ENCODE results near the gene VRK2.
"Not testable (repeated sequence)": the region's sequence is repeated elsewhere in the genome, so short reads cannot be mapped to it uniquely, and the experiment has no call there.

Gene VRK2

DNA sequence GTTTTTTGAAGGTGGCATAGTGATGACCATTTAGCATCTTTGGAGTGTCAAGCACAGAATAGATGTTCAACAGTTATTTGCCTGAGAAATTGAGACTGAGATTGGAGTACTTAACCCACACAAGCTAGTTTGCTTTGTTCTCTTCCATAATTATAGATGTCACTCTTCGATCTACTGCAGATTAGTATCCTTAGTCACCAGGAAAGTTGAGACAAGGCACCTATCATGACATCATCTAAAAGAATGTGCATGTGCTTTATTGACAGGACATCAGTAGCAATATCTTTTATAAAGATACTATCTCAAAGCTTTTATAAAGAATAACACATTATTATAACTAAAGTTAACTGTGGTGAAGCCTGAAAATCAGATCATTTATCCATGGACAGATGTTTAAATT lies 6.4 kb downstream of the VRK2 start:
- in situ Hi-C loops (cut with HindIII; ENCODE audit: low sequenced_read_pairs) = no loop called here

DNA sequence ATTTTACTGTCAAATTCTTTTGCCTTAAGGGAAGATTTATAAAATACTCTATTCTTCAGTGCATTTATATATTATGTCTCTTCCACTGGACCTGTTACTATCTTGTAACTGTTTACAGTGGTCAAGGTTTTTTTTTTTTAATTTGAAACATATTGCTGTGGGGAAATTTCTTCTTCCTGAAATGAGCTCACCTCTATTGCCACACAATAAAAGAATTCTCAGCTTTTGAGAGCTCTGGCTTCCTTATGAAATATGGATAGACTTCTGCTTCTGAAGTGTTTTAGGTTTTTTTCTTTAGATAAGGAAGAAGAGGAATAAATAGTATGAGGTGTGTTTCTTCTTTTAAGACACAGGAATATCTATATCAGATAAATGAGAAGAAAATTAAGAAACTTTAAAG lies 7.7 kb downstream of the VRK2 start:
- in situ Hi-C loops (cut with HindIII; ENCODE audit: low sequenced_read_pairs) = no loop called here

DNA sequence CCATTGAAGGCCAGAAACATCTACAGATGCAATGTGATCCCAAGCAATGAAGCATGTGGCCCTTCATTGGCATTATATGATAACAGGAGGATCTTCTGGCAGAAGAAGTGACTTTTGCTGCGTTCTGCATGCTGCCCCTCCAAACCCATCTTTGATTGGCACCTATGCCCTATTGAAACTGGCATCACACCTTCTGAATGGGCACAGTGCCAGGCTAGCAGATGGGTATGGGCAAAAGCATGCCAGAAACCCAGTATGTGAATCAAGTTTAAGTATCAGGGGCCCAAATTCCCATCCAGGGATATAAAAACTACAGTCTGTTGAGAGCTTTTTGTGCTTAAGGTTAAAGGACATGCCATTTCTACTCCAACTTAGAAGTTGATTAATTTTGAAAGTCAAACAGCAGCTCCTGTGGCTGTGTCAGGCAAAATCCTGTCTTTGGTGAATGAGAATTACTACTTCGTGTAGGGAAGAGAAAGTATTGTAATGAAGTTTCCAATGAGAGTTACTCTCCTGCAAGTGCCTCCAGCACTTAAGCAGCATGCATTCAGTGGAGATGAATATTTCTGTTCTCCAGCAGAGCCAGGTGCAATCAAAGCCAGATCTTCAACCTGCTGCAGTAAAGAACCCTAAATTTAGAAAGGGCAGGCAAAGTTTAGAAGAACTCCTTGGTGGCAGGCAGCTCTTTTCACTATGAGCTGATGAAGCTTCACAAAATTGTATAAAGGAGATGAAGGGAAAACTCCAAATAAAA lies 8.6 kb downstream of the VRK2 start:
- in situ Hi-C loops (cut with HindIII; ENCODE audit: low sequenced_read_pairs) = no loop called here

DNA sequence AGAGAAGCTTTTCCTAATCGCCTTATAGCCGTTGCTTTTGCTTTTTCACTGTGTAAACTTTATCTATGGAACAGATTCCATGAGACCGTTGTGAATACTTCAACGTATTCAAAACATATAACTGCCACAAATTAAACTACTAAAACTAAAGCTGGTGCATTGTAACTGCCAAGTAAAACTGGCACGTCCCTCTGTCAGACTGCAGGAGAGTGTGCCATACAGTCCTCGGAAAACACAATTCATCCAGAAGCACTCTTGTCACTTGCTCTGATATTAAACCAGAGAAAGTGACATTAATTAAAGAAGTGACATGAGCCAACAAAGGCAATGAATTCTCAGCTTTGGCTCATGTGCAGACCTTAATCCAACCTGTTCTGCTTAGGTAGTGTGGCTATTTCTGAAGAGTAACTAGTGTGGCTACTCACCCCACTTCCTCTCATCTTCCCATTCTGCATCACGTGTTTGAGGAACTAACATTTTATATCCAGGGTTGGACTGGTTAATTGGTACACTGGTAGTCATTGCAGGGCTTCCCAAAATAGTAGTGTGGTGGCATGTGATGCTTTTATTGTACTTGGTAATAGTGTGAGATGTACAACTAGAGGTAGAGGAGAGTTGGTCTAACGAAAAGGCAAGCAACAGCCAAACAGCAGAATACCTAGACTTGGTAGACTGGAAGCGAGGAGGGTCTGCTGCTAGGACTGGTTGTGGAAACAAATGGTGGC lies 9.7 kb downstream of the VRK2 start:
- in situ Hi-C loops (cut with HindIII; ENCODE audit: low sequenced_read_pairs) = no loop called here

DNA sequence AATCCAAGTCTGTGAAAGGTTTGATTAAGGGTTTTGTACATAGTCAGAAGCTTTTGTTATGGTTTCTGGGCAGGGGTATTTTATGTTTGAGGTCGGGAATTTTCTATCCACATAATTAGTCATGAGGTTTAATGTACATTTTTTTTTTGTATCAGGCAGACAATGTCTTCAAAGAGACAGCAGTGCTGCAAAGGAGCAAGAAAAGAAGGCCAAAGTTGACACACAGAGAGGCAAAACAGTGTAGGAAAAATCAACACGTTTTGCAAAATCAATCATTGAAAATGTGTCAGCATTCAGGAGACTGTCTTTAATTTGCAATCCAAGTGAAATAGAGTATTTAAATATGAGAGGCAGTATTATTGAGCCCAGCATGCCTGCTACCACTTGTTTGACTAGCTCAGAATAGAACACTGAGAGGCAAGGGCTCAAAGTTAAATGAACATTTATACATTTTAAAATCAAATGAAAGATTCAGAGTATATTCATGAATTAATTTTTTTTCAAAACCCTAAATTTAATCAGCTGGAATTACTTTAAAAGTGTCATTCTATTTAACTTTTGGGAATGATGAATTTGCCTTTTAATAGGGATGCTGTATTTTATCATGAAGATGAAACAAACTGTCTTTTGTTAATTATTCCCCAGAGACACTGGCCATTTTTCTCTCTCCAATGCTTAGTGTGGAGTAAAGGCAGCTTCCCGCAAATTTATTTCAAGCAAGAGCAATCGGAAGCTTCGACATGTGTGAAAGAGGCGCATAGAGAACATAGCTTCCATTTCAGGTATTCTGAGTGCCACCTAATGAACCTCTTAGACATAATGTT lies 11.3 kb downstream of the VRK2 start:
- in situ Hi-C loops (cut with HindIII; ENCODE audit: low sequenced_read_pairs) = no loop called here

DNA sequence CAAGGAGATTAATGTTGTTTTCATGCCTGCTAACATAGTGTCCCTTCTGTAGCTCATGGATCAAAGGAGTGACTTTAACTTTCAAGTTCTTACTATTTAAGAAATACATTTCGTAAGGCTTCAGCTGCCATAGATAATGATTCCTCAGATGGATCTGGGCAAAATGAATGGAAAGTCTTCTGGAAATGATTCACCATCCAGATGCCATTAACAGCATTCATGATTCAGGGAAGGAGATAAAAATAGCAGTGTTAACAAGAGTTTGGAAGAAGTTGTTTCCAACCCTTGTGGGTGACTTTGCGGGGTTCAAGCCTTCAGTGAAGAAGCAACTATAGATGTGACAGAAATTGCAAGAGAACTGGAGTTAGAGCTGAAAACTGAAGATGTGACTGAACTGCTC lies 17.0 kb downstream of the VRK2 start:
- in situ Hi-C loops (cut with HindIII; ENCODE audit: low sequenced_read_pairs) = no loop called here

DNA sequence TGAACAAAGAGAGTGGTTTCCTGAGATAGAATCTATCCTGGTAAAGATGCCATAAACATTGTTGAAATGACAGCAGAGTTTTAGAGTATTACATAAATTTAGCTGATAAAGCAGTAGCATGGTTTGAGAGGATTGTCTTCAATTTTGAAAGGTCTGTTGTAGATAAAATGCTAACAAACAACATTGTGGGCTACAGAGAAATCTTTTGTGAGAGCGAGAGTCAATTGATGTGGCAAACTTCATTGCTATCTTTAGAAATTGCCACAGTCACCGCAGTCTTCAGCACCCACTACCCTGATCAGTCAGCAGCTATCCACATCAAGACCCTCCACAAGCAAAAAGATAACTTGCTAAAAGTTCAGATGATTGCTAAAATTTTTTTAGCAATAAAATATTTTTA lies 17.5 kb downstream of the VRK2 start:
- in situ Hi-C loops (cut with HindIII; ENCODE audit: low sequenced_read_pairs) = no loop called here

DNA sequence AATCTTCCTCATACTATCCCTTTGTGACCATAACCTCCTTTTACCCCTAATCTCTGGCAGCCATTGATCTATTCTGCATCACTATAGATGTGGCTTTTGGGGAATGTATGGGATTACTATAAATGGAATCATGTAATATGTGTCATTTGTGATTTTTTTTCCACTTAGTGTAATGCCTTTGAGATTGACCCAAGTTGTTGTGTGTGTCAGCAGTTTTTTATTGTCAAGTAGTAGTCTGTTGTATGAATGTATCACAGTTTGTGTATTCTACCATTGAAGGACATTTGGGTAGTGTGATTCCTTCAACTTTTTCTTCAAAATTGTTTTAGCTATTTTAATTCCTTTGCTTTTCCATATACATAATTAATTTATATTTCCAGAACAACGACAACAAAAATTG lies 18.6 kb downstream of the VRK2 start:
- in situ Hi-C loops (cut with HindIII; ENCODE audit: low sequenced_read_pairs) = no loop called here

DNA sequence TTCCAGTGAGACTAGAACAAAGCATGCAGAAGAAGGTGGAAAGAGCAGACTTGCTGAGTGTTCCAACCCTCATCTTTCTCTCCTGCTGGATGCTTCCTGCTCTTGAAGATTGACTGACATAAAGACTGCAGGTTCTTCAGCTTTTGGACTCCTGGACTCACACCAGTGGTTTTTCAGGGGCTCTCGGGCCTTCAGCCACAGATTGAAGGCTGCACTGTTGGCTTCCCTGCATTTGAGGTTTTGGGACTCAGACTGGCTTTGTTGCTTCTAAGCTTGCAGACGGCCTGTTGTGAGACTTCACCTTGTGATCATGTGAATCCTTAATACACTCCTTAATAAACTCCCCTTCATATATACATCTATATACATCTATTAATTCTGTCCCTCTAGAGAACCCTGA lies 20.4 kb downstream of the VRK2 start:
- in situ Hi-C loops (cut with HindIII; ENCODE audit: low sequenced_read_pairs) = no loop called here

DNA sequence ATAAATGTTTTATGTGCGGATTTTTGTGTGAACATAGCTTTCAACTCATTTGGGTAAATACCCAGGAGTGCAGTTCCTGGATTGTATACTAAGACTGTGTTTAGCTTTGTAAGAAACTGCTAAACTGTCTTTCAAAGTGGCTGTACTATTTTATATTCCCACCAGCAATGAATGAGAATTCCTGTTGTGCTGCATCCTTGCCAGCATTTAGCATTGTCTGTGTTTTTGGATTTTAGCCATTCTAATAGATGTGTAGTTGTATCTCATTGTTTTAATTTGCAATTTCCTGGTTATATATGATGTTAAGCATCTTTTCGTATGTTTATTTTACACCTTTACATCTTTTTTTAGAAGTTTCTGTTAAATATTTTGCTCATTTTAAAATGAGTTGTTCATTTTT lies 24.2 kb downstream of the VRK2 start:
- in situ Hi-C loops (cut with HindIII; ENCODE audit: low sequenced_read_pairs) = no loop called here

DNA sequence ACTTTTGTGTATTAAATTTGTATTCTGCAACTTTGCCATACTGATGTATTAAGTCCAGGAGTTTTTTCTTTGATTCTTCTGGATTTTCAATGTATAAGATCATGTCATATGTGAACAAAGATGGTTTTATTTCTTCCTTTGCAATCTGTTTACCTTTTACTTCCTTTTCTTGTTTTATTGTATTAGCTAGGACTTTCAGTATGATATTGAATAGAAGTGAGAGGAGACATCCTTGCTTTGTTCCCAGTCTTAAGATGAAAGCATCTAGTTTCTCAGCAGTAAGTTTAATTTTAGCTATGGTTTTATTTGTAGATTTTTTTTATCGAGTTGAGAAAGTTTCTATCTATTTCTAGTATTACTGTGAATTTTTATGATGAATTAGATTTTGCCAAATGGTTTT lies 25.5 kb downstream of the VRK2 start:
- in situ Hi-C loops (cut with HindIII; ENCODE audit: low sequenced_read_pairs) = no loop called here

DNA sequence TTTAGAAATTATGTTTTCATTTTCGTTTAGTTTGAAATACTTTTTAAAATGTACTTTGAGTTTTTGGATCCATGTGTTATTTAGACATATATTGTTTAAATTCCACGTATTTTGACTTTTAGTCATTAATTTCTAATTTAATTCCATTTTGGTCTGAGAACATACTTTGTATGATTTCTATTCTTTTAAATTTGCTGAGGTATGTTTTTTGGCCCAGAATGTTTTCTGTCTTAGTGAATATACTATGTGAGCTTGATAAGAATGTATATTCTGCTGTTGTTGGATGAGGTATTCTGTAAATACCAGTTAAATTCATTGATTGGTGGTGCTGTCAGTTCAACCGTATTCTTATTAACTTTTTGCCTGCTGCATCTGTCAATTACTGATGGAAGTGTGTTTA lies 26.4 kb downstream of the VRK2 start:
- in situ Hi-C loops (cut with HindIII; ENCODE audit: low sequenced_read_pairs) = no loop called here

DNA sequence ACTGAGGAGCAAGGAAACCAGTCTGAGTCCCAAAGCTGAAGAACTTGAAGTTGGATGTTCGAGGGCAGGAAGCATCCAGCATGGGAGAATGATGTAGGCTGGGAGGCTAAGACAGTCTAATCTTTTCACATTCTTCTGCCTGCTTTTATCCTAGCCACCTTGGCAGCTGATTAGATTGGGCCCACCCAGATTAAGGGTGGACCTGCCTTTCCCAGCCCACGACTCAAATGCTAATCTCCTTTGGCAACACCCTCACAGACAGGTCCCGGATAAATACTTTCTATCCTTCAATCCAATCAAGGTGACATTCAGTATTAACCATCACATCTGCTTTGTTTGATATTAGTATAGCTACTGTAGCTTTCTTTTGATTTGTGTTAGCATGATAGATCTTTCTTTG lies 27.1 kb downstream of the VRK2 start:
- in situ Hi-C loops (cut with HindIII; ENCODE audit: low sequenced_read_pairs) = no loop called here

DNA sequence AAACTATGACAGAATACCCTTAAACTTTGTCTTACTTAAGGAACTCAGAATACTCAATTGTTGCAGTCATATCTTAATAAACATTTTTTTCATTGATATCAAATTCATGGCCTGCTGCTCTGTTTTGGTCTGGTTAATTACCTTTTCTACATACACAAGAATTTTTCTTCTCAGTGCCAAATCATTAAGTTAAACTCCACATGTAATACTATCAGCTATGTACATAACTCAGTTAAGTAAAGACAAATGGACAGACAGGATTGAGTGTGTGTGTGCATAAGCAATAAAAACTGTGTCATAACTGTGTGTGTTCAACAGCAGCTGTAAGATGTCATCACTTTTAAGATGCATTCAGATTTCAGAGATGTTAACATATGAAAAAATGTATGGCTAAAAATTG lies 34.4 kb downstream of the VRK2 start:
- in situ Hi-C loops (cut with HindIII; ENCODE audit: low sequenced_read_pairs) = no loop called here

DNA sequence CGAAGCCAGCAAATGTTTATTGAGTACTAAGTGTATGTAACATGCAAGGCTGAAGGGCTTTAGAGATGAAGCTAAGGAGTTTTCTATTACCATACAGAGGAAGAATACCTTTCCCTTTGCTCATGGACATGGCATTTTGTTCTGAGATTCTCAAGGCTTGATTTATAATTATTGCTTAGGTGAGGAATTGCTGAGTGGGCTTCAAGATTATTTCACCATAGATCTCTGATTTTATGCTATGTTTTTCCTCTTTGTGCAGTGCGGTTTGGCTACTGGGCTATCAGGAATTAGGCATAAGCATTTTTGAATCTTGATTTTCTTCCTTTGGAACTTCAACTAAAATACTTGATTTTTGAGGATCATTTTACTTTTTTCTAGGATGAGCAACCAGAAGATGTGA lies 42.5 kb downstream of the VRK2 start:
- in situ Hi-C loops (cut with HindIII; ENCODE audit: low sequenced_read_pairs) = no loop called here

DNA sequence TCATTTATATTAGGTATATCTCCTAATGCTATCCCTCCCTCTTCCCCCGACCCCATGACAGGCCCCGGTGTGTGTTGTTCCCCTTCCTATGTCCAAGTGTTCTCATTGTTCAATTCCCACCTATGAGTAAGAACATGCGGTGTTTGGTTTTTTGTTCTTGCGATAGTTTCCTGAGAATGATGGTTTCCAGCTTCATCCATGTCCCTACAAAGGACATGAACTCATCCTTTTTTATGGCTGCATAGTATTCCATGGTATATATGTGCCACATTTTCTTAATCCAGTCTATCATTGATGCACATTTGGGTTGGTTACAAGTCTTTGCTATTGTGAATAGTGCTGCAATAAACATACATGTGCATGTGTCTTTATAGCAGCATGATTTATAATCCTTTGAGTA lies 46.2 kb downstream of the VRK2 start:
- in situ Hi-C loops (cut with HindIII; ENCODE audit: low sequenced_read_pairs) = not testable (repeated sequence)

DNA sequence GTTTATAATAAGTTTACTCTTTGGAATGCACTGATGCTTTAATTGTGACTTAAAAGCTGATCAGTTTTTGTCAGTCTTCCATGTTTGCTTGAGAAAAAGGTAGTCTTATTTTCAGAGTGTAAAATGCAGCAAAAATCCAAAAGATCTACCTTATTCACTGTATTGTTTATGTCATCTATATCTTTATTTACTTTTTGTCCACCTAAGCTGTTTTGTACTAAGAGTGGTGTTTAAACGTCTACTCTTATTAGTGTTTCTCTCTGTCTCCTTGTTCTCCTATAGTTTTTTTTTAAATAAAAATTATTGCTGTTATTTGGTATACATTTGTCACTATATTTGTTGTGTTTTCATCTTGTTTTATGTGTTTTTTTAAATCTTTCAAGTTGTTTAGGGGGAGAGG lies 50.4 kb downstream of the VRK2 start:
- in situ Hi-C loops (cut with HindIII; ENCODE audit: low sequenced_read_pairs) = no loop called here

DNA sequence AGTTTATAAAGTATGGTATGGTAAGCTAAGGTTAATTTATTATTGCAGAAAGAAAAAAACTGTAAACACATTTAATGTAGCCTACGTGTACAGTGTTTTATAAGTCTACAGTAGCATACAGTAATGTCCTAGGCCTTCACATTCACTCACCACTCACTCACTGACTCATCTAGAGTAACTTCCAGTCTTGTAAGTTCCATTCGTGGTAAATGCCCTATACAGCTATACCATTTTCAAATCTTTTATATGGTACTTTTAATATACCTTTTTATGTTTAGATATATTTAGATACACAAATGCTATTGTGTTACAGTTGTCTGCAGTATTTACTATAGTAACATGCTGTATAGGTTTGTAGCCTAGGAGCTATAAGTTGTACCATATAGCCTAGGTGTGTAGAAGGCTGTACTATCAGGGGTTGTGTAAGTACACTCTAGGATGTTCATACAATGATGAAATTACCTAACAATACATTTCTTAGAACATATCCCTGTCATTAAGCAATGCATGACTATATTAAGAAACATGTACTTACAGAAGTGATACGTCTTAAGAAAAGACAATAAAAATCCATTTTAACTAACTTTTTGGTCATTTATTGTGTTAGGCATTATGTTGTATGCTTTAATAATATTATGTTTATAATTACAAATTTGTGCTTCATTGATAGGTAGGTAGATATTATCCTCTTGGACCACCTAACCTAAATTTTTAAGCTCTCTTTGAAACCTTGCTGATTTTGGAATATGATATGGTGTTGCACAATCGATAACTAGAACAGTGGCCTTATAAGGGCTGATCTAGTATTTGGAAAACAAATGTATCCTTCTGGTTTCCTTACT lies 51.9 kb downstream of the VRK2 start:
- in situ Hi-C loops (cut with HindIII; ENCODE audit: low sequenced_read_pairs) = no loop called here

DNA sequence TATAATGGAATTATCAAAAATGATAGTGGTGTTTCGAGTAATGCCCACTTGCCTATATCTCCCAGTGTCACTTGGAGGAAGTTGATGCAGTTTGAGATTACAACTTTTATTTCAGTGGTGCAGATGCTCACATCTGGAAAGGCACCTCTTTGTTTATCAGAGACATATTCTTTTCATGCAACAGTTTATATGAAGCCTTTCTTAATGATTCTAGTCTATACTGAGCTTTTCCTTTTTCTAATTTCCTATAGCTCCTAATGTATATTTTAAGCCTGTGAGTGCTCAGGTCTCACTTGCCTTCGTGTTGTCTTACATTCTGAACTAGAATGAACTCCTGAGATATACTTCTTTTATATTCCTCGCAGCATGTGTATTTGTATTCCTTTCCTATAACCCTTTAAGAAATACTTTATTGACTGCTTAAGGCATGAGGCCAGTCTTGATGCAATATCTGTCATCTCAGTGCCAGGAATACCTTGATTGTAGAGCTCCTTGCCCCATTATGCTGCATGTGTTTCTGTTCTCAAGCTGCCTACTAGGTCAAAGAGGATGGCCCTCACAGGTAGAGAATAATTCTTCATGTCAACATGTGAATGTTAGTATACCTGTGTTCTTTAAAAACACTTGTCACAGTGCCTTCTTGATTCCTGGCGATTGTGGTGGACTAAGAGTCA lies 52.6 kb downstream of the VRK2 start:
- in situ Hi-C loops (cut with HindIII; ENCODE audit: low sequenced_read_pairs) = no loop called here

DNA sequence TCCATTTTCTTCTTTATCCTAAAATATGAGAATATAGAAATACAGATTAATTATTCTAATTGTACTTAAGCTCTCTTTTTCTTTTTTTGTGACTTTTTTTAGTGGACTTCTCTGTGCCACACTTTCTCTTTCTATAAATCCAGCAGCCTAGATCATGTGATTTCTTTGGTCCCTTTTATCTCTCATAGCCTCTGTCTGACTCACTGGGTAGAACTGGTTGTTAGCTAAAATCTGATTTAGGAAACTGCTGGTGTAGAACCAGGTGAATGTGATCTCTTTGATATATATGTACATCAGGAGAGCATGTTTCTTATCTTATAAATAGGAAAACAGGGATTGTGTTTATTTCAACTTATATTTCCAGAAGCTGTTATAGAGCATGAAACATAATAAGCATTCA lies 54.9 kb downstream of the VRK2 start:
- in situ Hi-C loops (cut with HindIII; ENCODE audit: low sequenced_read_pairs) = no loop called here
